GM18502 (cell line): ENCODE data around the gene CCL25.
"Not testable (repeated sequence)": the region's sequence is repeated elsewhere in the genome, so short reads cannot be mapped to it uniquely, and the experiment has no call there.

Experiments
- ATAC-seq: cut with Tn5 transposase; IDR thresholded peaks from one replicate; pipeline ENCODE4 v1.9.1; 2021; ENCODE audit warnings: mild to moderate bottlenecking; ENCODE audit not compliant: unreplicated experiment, poor library complexity

Gene CCL25

DNA sequence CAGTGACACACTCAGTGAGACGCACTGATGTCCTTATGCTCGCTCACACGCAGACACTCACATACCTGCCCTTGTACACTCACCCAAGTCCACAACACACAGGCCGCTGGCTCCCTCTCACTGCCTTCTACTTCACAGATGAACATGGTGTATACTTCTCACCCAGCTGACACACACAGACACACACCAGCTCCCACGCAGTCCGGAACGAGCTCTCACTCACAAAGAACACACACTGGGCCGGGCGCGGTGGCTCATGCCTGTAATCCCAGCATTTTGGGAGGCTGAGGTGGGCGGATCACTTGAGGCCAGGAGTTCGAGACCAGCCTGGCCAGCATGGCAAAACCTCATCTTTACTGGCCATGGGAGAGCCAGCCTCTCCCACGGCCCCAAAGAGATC lies 31.6 kb downstream of the CCL25 start:
- ATAC-seq = no peak

DNA sequence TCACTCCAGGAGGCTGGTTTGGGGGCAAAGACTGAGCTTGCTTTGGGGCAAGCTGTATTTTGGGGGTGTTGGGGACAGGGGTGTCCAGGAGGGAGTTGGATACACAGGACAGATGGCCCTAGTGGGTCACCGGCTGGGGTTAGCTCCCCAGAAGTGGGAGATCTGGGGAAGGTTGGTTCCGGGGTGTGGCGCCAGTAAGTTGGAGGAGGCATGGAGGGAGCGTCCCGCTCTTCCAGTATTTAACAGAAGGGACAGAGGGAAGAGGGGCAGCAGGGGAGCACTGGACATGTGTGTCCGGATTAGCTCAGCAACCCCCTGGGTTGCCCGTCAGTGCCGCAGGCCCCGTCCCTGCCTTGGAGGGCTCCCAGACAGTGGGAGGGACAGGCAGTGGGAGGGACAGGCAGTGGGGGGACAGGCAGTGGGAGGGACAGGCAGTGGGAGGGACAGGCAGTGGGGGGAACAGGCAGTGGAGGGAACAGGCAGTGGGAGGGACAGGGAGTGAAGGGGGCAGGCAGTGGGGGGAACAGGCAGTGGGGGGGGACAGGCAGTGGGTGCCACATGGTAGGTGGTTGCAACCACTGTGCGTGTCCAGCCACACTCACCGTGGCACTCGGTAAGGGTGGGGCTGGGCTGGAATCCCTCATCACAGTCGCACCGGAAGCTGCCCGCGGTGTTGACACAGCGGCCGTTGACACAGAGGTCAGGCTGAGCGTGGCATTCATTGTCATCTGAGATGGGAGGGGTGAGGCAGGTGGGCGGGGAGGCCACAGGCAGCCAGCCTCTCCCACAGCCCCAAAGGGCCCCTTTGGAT lies 33.2 kb downstream of the CCL25 start:
- no peak for ATAC-seq

DNA sequence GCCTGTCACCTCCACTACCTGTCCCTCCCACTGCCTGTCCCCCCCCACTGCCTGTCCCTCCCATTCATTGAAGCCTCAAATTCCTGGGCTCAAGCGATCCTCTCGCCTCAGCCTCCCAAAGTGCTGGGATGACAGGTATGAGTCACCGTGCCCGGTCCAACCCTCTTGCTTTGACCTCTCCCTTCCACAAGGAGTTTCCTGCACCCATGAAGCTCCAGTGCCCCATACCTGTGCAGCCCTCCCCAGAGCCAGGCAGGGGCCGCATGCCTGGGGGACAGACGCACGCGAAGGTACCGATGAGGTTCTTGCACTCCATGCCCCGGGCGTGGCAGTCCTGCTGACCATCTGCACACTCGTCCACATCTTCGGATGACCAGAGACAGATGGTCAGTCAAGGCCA lies 34.3 kb downstream of the CCL25 start:
- ATAC-seq = no peak

GRCh38 chr19:8087876-8088275 lies 35.3 kb downstream of the CCL25 start:
- no peak for ATAC-seq

GRCh38 chr19:8088752-8089663 lies 36.4 kb downstream of the CCL25 start:
- ATAC-seq = no peak

DNA sequence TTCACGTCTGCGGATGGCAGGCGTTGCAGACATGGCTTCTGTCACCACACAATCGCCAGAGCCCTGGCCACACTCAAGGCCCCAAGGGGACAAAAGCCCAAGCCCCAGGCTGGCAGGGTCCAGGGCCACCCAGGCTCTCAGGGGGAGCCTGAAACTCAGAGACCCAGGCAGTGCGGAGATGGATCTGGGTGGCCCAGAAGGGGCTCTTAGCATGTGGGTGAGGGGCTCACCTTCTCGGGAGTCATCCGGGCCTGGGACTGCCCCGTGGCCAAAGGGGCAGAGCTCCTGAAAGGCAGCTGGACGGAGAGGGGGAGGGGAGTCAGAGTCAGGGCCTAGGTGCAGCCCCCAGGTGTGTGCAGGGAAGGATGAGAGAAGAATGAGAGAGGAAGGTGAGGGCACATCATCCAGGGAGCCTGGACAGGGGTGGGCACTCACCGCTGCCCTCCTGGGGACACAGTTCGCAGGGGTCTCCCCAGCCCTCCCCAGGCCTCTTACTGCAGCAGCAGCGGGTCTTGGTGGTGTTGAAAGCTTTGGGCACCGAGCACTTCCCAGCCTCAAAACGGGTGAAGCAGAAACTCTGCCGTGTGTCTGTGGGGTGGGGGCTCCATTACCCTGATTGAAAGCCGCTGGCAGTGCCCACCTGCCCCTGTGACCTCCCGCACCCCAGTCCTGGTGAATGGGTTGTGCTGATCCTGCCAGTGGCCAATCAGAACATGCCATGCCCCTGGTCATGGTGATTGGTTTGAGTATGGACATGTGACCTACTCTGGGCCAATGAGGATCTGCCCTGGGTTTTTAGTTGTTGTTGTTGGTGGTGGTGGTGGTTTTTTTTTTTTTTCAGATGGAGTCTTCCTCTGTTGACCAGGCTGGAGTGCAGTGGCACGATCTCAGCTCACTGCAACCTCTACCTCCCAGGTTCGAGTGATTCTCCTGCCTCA lies 37.4 kb downstream of the CCL25 start:
- ATAC-seq = no peak

- ATAC-seq = no peak
Measured at GRCh38 chr19:8090950-8091349, 38.4 kb downstream of the CCL25 start.

- no peak for ATAC-seq
Measured at GRCh38 chr19:8093740-8094139, 41.2 kb downstream of the CCL25 start.

DNA sequence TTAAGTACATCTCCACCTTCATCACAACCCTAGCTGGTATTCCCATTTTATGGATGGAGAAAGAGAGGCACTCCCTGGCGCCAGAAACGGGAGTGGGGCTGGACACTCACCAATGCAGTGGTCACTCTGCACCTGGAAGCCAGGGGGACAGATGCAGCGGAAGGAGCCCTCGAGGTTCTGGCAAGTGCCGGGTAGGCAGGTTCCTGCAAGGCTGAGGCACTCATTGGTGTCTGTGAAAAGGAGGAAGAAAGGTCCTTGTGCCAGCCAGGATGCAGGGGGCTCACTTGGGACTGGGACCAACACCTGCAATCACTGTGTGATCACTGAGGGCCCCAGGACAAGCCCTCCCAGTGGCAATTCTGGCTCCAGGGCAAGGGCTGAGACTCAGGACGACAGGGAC lies 41.8 kb downstream of the CCL25 start:
- ATAC-seq = no peak

DNA sequence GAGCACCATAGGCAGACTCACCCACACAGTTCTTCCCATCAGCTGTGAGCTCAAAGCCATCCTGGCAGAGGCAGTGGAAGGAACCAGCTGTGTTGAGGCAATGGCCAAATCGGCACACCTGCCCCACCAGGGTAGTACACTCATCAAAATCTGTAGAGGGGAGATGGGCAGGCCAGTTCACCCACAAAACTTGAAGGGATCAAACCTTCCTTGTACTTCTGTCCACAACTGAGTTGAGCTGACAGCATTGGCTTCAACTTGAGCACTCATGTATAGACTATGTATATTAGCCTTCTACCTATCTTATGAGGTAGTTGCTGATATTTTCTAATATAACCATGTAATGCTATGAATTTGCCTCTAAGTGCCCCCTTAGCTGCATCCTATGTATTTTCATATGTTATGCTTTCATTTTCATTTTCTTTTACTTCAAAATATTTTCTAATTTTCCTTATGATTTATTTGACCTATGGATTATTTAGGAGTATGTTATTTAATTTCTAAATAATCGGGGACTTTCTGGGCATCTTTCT lies 42.9 kb downstream of the CCL25 start:
- no peak for ATAC-seq

DNA sequence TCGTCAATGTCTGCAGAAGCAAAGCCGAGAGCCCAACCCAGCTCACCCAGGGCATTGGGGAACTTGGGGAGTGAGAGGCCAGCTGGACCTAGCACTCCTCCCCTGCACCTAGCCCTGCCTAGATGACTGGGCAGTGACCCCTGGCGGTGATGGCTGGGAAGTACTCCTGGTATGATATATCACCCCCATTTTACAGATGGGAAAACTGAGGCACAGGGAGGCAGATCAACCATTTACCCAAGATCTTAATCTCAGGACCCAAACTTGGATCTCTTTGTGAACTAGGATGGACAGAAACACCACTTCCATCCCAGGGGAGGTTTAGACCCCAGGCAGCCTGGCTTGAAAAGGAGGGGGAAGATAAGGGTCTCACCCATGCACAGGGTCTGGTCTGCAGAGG lies 43.5 kb downstream of the CCL25 start:
- ATAC-seq = no peak

- no peak for ATAC-seq
Measured at GRCh38 chr19:8097198-8097597, 44.6 kb downstream of the CCL25 start.

DNA sequence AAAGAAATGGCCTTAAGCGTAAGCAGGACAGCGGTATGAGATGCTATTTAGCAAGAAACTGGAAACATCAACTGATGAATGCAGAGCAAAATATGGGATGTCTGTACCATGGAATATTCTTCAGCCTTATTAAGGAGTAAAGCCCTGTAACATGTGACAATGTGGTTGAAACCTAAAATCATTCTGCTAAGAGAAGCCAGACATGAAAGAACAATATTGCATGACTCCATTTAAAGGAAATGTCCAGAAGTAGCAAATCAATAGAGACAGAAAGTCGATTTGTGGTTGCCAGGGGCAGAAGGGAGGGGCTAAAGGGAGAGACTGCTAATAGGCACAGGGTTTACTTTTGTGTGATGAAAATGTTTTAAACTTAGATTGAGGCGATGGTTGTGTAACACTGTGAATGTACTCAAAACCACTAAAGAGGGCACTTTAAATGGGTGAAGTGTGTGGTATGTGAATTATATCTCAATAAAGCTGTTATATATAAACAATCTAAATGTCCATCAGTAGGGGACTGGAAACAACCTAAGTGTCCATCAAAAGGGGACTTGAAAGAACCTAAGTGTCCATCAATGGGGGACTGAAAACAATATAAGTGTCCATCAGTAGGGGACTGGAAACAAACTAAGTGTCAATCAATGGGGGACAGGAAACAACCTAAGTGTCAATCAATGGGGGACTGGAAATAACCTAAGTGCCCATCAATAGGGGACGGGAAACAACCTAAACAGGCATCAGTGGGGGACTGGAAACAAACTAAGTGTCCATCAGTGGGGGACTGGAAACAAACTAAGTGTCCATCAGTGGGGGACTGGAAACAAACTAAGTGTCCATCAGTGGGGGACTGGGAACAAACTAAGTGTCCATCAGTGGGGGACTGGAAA lies 45.4 kb downstream of the CCL25 start:
- no peak for ATAC-seq

DNA sequence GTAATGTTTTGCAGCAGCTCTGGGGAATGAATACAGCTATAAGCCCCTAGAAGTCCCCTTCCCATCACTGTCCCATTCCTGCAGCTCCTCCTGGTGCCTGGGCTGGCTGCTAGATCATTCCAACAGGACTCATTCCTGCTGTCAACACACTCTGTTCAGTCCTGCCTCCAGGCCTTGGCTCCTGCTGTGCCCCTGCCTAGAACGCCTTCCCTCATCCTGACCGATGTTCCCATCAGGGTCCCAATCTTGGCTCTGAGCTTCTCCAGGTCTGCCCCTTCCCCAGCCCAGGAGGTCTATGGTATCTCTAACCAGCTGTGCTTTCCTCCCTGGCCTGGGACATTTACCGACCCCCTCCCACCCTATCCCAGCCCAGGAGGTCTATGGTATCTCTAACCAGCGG lies 48.8 kb downstream of the CCL25 start:
- no peak for ATAC-seq

DNA sequence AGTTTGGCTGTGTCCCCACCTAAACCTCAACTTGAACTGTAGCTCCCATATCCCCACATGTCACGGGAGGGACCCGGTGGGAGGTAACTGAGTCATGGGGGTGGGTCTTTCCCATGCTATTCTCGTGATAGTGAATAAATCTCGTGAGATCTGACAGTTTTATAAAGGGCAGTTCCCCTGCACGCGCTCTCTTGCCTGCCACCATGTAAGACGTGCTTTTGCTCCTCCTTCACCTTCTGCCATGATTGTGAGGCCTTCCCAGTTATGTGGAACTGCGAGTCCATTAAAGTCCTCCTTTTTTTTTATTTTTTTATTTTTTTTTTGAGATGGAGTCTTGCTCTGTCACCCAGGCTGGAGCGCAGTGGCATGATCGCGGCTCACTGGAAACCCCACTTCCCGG lies 49.4 kb downstream of the CCL25 start:
- ATAC-seq = not testable (repeated sequence)

- ATAC-seq = no peak
Measured at GRCh38 chr19:8105471-8105870, 52.9 kb downstream of the CCL25 start.

- no peak for ATAC-seq
Measured at GRCh38 chr19:8107301-8107903, 54.8 kb downstream of the CCL25 start.

DNA sequence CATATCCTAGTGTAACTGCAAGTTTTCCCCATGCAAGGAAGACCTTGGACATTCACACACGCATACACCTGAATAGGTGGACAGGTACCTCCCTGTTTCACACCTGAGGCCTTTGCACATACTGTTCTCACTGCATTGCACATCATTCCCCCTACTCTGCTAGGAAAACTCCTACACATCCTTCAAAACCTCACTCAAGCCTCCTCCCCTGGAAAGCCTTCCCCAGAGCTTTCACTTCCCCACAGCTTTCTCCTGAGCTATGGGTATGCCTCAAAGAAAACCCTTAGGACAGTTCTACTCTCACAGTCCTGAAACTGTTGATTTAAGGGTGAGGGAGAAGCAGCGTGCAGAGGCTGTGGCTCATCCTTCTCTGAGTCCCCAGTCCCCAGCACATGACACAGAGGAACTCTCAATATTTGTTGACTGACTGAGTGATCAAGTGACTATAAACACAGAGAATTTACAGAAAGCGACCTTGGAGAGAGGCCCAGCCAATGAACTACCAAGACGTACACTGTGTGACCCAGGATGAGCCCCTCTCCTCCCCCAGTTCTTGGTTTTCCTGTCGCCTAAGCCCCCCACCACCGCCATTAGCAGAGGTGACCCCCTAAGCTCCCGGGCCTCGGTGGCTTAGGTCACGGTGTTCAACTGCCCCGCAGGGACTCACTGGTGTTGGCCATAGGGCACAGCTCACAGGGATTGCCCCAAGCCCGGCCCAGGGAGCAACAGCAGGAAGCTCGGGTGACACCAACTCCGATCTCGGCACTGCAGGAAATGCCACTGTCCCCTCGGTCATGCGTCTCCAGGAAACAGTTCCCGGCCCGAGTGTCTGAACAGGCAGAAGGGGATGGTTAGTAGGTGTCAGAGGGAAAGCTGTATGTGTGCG lies 56.2 kb downstream of the CCL25 start:
- no peak for ATAC-seq
